Measurements from ENCODE around the gene ZBP1. TPM values are rescaled to one million over a fixed set of nuclear protein-coding genes. Genes with fewer than 3 reads are reported as not detected.

ZBP1 gene
- total RNA-seq, 4 donors from 2014 or later, result 0.08 to 1.7 (median 0.23) TPM

GRCh38 chr20:57666834-57667157 lies 46.6 kb upstream of the ZBP1 start:
- Histone ChIP-seq H3K4me3 (no peak overlapping the region), H3K27me3 (no peaks in the 10 kb centered on the region), H3K4me1 (peaks cover 0 to 17% (median 2%) of the 10 kb centered on the region in 3 donors), H3K27ac (no peak overlapping the region), H3K36me3 (no peaks in the 10 kb centered on the region), H3K9me3 (no peaks in the 10 kb centered on the region)
- 80 to 82% methylated on average over 12 to 13 of the region's 13 CpGs for WGBS, 2 donors
- intact Hi-C loops (cut with DNase I), result no loop called here
- no peak for DNase-seq
- no peak for TF ChIP-seq POLR2A (IDR thresholded peaks at IDR 0.05)
- TF ChIP-seq, protein P1, sequence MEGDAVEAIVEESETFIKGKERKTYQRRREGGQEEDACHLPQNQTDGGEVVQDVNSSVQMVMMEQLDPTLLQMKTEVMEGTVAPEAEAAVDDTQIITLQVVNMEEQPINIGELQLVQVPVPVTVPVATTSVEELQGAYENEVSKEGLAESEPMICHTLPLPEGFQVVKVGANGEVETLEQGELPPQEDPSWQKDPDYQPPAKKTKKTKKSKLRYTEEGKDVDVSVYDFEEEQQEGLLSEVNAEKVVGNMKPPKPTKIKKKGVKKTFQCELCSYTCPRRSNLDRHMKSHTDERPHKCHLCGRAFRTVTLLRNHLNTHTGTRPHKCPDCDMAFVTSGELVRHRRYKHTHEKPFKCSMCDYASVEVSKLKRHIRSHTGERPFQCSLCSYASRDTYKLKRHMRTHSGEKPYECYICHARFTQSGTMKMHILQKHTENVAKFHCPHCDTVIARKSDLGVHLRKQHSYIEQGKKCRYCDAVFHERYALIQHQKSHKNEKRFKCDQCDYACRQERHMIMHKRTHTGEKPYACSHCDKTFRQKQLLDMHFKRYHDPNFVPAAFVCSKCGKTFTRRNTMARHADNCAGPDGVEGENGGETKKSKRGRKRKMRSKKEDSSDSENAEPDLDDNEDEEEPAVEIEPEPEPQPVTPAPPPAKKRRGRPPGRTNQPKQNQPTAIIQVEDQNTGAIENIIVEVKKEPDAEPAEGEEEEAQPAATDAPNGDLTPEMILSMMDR (IDR thresholded peaks at IDR 0.05), result no peak

- H3K9me3 ChIP-seq, result no peaks in the 10 kb centered on the region
- H3K27me3 ChIP-seq, result no peaks in the 10 kb centered on the region
- no peaks in the 10 kb centered on the region for H3K36me3 ChIP-seq
- H3K4me1 ChIP-seq, result peaks cover 0 to 19% (median 0%) of the 10 kb centered on the region in 3 donors
- TF ChIP-seq POLR2A (IDR thresholded peaks at IDR 0.05), result no peak
- TF ChIP-seq, protein P1 (IDR thresholded peaks at IDR 0.05), result no peak
- intact Hi-C loops (cut with DNase I), result no loop called here
- no peak overlapping the region for H3K4me3 ChIP-seq
- WGBS, 2 donors, result 82 to 88% methylated on average over 2 to 20 of the region's 21 CpGs
- H3K27ac ChIP-seq, result no peak overlapping the region
- DNase-seq, result no peak
Observed at GRCh38 chr20:57666106-57666833, 46.0 kb upstream of the ZBP1 start.

- Histone ChIP-seq H3K27me3 (no peaks in the 10 kb centered on the region), H3K27ac (no peak overlapping the region), H3K4me1 (peaks cover 0 to 20% (median 0%) of the 10 kb centered on the region in 3 donors), H3K4me3 (no peak overlapping the region), H3K9me3 (no peaks in the 10 kb centered on the region), H3K36me3 (no peaks in the 10 kb centered on the region)
- WGBS, 2 donors, result 88 to 97% methylated on average over 8 of the region's 8 CpGs
- no peak for TF ChIP-seq POLR2A (IDR thresholded peaks at IDR 0.05)
- TF ChIP-seq, protein P1 (IDR thresholded peaks at IDR 0.05), result no peak
- DNase-seq, result no peak
- intact Hi-C loops (cut with DNase I), result no loop called here
Observed at GRCh38 chr20:57665589-57665971, 45.4 kb upstream of the ZBP1 start.

DNA sequence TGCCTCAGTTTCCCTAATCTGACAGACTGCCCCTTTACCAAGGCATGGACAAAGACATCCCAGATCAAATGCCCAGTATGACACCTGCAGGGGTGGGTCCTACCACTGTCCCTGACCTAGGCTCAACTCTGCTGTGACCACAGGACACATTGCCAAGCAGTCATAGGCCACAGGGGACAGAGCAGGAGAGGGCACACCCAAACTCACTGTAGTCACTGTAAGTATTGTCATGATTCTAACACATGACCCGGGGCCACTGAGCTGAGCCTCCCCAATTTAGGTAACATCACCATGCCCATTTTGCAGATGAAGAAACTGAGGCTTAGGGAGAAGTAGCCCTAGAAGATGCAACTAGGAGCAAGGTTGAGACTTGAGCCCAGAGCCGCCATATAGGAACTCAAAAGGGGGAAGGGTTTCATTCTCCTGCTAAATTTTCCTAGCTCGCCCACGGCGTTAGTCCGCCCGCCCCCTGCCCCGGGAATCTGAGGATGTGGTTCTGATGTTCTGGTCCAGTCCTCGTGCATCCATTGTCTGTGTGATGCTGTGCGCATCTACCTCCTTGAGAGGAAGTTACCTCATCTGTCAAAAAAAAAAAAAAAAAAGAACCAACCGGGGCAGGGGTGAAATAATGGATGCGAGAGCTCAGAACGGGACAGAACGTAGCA lies 44.8 kb upstream of the ZBP1 start:
- DNase-seq, result no peak
- WGBS, 2 donors, result 76 to 93% methylated on average over 9 to 11 of the region's 14 CpGs
- Histone ChIP-seq H3K4me3 (no peak overlapping the region), H3K9me3 (no peaks in the 10 kb centered on the region), H3K36me3 (no peaks in the 10 kb centered on the region), H3K27me3 (no peaks in the 10 kb centered on the region), H3K27ac (no peak overlapping the region), H3K4me1 (peaks cover 0 to 15% (median 0%) of the 10 kb centered on the region in 3 donors)
- intact Hi-C loops (cut with DNase I), result no loop called here
- TF ChIP-seq, protein P1 (IDR thresholded peaks at IDR 0.05), result no peak
- no peak for TF ChIP-seq POLR2A (IDR thresholded peaks at IDR 0.05)

DNA sequence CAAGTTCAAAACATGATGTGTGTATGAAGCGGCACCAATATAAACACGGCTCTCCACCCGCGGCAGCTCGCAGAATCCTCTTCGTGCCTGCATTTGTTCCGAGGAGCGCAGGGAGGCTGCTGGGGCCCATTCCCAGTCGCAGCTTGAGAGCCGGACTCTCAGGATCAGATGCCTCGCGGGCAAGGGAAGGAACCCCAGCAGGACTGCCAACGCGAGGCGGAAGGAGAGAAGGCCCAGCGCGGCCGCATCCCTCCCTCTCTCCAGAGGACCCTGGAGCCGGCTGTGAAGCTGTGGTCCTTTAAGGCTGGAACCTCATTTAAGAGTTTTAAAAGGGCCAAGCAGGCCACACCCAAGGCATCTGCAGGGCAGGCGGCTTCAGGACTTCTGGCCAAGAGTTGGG lies 44.2 kb upstream of the ZBP1 start:
- 62 to 87% methylated on average over 6 to 13 of the region's 20 CpGs for WGBS, 2 donors
- intact Hi-C loops (cut with DNase I), result no loop called here
- DNase-seq, result no peak
- TF ChIP-seq, protein P1 (IDR thresholded peaks at IDR 0.05), result no peak
- no peak for TF ChIP-seq POLR2A (IDR thresholded peaks at IDR 0.05)
- H3K9me3 ChIP-seq, result no peaks in the 10 kb centered on the region
- no peaks in the 10 kb centered on the region for H3K27me3 ChIP-seq
- H3K27ac ChIP-seq, result no peak overlapping the region
- peaks cover 0 to 12% (median 0%) of the 10 kb centered on the region in 3 donors for H3K4me1 ChIP-seq
- no peak overlapping the region for H3K4me3 ChIP-seq
- peaks cover 0 to 4% (median 0%) of the 10 kb centered on the region in 3 donors for H3K36me3 ChIP-seq
